GM10266 (cell line): ENCODE results near the gene NCKIPSD.

Experiments
- DNase-seq: peaks from one replicate; pipeline ENCODE4 v3.0.0; 2012; ENCODE audit errors: extremely low spot score
- CTCF ChIP-seq: IDR thresholded peaks from 2 replicates; pipeline ENCODE4 v1.5.1; 2012; ENCODE audit warnings: mild to moderate bottlenecking, low read depth; ENCODE audit not compliant: control insufficient read depth, insufficient read depth; ENCODE audit errors: missing control alignments

NCKIPSD gene

GRCh38 chr3:48700731-48701405 is 15.2 kb upstream of the NCKIPSD start:
- DNase-seq, result no peak
- TF ChIP-seq CTCF, result no peak

GRCh38 chr3:48698891-48699290 is 13.2 kb upstream of the NCKIPSD start:
- no peak for DNase-seq
- no peak for TF ChIP-seq CTCF

- TF ChIP-seq CTCF, result no peak
- DNase-seq, result no peak
Measured at GRCh38 chr3:48697952-48698351, 12.2 kb upstream of the NCKIPSD start.

- DNase-seq, result no peak
- TF ChIP-seq CTCF, result no peak
Measured at GRCh38 chr3:48696601-48697000, 10.9 kb upstream of the NCKIPSD start.

GRCh38 chr3:48696156-48696555 is 10.4 kb upstream of the NCKIPSD start:
- TF ChIP-seq CTCF, result no peak
- no peak for DNase-seq

GRCh38 chr3:48695393-48695753 is 9.7 kb upstream of the NCKIPSD start:
- no peak for TF ChIP-seq CTCF
- no peak for DNase-seq

GRCh38 chr3:48694610-48695392 is 9.1 kb upstream of the NCKIPSD start:
- DNase-seq, result no peak

More at GRCh38 chr3:48694610-48695392, 9.1 kb upstream of the NCKIPSD start:
- no peak for TF ChIP-seq CTCF
